ENCODE measurements around the gene IDE.
A peak's percentile ranks its signal among the peaks of the same experiment; 100 is the strongest.

IDE gene

GRCh38 chr10:92573798-92574547 lies at the start of gene IDE:
TSS of gene IDE (minus strand) at chr10:92574093. CDS start at chr10:92574019, 74 bp downstream.
- DNase-seq (ENCODE audit: low read depth), result peak; percentile 82
- H3K4me3 ChIP-seq (ENCODE audit: control insufficient read depth, low read depth, low read length), result peak within 1 kb of the TSS; percentile 70
- TF ChIP-seq, protein P1, sequence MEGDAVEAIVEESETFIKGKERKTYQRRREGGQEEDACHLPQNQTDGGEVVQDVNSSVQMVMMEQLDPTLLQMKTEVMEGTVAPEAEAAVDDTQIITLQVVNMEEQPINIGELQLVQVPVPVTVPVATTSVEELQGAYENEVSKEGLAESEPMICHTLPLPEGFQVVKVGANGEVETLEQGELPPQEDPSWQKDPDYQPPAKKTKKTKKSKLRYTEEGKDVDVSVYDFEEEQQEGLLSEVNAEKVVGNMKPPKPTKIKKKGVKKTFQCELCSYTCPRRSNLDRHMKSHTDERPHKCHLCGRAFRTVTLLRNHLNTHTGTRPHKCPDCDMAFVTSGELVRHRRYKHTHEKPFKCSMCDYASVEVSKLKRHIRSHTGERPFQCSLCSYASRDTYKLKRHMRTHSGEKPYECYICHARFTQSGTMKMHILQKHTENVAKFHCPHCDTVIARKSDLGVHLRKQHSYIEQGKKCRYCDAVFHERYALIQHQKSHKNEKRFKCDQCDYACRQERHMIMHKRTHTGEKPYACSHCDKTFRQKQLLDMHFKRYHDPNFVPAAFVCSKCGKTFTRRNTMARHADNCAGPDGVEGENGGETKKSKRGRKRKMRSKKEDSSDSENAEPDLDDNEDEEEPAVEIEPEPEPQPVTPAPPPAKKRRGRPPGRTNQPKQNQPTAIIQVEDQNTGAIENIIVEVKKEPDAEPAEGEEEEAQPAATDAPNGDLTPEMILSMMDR (conservative IDR thresholded peaks at IDR 0.05; ENCODE audit: control insufficient read depth, insufficient read depth, low read depth, low read length), result peak; percentile 63

DNA sequence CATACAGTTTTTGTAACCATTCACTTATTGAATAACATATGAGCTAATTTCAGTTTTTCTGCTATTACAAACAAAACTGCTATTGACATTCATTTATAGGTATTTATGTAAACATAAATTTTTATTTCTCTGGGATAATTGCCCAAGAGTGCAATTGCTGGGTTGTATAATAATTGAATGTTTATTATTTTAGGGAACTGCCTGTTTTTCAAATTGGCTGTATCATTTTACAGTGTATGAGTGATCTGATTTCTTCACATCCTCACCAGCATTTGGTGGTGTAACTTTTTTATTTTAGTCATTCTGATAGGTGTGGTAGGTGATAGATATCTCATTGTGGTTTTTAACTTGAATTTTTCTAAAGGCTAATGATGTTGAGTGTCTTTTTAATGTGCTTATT lies 45.5 kb upstream of the IDE start:
- DNase-seq (ENCODE audit: low read depth), result peak; percentile 16
- TF ChIP-seq, protein P1 (conservative IDR thresholded peaks at IDR 0.05; ENCODE audit: control insufficient read depth, insufficient read depth, low read depth, low read length), result no peak
- H3K4me3 ChIP-seq (ENCODE audit: control insufficient read depth, low read depth, low read length), result no peak overlapping the region

DNA sequence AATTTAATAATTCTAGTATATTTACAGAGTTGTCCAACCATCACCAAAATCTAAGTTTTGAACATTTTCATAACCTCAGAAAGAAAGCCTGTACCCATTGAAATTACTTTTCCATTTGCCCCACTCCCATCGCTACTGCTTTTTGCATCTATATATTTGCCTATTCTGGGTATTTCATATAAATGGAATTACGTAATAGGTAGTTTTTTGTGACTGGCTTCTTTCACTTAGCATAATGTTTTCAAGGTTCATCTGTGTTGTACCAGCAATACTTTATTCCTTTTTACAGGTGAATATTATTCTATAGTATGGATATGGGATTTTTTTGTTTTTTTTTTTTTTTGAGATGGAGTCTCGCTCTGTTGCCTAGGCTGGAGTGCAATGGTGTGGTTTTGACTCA lies 41.6 kb upstream of the IDE start:
- H3K4me3 ChIP-seq (ENCODE audit: control insufficient read depth, low read depth, low read length), result no peak overlapping the region
- TF ChIP-seq, protein P1 (conservative IDR thresholded peaks at IDR 0.05; ENCODE audit: control insufficient read depth, insufficient read depth, low read depth, low read length), result no peak
- no peak for DNase-seq (ENCODE audit: low read depth)

- TF ChIP-seq, protein P1 (conservative IDR thresholded peaks at IDR 0.05; ENCODE audit: control insufficient read depth, insufficient read depth, low read depth, low read length), result no peak
- no peak for DNase-seq (ENCODE audit: low read depth)
- no peak overlapping the region for H3K4me3 ChIP-seq (ENCODE audit: control insufficient read depth, low read depth, low read length)
Observed at GRCh38 chr10:92604841-92605240, 30.9 kb upstream of the IDE start.

DNA sequence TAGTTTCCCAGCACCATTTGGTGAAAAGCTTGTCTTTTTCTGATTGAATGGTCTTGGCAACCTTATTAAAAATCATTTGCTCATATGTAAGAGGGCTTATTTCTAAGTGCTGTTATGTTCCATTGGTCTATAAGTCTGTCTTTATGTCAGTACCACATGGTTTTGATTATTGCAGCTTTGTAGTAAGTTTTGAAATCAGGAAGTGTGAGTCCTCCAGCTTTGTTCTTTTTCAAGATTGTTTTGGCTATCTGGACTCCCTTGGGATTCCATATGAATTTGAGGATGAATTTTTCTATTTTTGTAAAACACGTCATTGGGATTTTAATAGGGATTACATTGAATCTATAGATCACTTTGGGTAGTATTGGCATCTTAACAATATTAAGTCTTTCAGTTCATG lies 24.4 kb upstream of the IDE start:
- no peak overlapping the region for H3K4me3 ChIP-seq (ENCODE audit: control insufficient read depth, low read depth, low read length)
- TF ChIP-seq, protein P1 (conservative IDR thresholded peaks at IDR 0.05; ENCODE audit: control insufficient read depth, insufficient read depth, low read depth, low read length), result no peak
- peak; percentile 86 for DNase-seq (ENCODE audit: low read depth)

GRCh38 chr10:92595505-92595904 lies 21.6 kb upstream of the IDE start:
- no peak for DNase-seq (ENCODE audit: low read depth)

More at GRCh38 chr10:92595505-92595904, 21.6 kb upstream of the IDE start:
- no peak overlapping the region for H3K4me3 ChIP-seq (ENCODE audit: control insufficient read depth, low read depth, low read length)
- TF ChIP-seq, protein P1 (conservative IDR thresholded peaks at IDR 0.05; ENCODE audit: control insufficient read depth, insufficient read depth, low read depth, low read length), result no peak
